ENCODE results near the gene ANO9.

ANO9 gene

DNA sequence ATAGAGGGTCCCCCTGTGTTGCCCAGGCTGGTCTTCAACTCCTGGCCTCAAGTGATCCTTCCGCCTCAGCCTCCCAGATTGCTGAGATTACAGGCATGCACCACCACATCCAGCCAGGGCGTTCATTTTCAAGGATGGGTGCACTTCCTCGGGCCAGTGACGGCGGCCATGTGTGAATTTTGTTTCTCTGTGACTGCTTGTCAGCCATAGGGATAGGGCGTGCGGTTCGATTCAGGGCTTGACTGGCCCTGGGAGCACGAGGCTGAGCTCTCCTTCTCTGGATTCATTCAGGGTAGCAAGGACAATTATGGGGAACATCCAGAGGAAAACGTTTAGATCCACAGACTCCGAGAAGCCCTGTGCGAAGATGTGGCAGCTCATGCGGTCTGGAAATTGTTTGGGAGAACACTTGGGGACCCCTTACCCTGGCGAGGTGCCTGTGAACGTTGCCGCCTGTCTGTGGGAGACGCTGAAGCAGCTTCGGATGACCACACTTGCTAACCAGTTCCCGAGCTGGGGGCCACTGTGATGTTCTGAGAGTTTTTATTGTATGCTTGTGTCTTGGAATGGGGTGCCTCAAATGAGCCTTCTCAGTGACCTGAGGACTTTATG, 11.2 kb upstream of the ANO9 start:
- FAIRE-seq (no peak), DNase-seq (ENCODE audit: insufficient read length, low spot score) (no peak)
- TF ChIP-seq POLR2A (IDR thresholded peaks at IDR 0.05; ENCODE audit: low read depth, low read length) = no peak

DNA sequence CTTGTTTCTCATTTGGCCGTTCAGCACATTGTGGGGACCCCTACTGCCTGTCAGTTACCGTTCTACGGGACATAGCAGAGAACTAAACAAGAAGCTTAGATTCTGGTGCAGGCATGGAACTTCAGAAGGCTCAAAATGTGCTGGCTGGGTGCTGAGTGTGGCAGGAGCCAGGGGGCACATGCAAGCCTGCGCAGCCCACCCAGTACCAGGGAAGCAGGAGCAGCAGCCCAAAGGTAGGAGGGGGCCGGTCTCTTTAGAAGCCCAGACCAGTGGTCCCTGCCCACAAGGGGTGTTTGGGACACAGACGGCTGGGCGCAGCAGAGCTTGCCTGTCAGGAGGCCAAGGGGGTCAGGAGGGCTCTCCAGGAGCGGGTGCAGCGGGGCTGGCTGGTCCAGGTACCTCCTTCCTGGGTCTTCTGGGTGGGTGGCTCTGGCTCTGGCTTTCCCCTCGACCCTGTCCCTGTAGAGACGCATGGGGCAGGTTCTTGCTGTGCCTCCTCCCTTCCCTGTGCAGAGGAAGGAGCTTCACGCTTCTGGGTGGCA, 10.5 kb upstream of the ANO9 start:
- DNase-seq (ENCODE audit: insufficient read length, low spot score) = no peak
- FAIRE-seq = no peak

DNA sequence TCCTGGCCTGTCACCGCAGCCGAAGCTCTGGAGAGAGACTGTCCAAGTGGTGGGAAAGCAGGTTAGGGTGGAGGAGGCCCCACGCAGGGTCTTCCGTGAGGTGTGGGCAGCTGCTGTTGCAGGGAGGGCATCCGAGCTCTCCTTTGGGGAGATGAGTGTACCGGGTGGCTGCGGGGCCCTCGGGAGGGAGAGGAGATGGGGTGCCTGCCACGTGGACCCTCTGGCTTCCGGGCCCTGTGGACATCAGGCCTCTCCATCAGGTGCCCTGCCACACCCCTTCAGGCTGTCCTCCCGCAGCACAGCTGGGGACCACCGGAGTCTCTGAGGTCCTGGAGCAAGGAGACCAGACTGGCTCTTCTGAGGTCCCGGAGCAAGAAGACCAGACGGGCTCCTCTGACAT, 9.9 kb upstream of the ANO9 start:
- no peak for DNase-seq (ENCODE audit: insufficient read length, low spot score)
- TF ChIP-seq POLR2A (IDR thresholded peaks at IDR 0.05; ENCODE audit: low read depth, low read length) = no peak
- FAIRE-seq = no peak

More for the DNA sequence above, 10.5 kb upstream of the ANO9 start:
- TF ChIP-seq POLR2A (IDR thresholded peaks at IDR 0.05; ENCODE audit: low read depth, low read length) = no peak

DNA sequence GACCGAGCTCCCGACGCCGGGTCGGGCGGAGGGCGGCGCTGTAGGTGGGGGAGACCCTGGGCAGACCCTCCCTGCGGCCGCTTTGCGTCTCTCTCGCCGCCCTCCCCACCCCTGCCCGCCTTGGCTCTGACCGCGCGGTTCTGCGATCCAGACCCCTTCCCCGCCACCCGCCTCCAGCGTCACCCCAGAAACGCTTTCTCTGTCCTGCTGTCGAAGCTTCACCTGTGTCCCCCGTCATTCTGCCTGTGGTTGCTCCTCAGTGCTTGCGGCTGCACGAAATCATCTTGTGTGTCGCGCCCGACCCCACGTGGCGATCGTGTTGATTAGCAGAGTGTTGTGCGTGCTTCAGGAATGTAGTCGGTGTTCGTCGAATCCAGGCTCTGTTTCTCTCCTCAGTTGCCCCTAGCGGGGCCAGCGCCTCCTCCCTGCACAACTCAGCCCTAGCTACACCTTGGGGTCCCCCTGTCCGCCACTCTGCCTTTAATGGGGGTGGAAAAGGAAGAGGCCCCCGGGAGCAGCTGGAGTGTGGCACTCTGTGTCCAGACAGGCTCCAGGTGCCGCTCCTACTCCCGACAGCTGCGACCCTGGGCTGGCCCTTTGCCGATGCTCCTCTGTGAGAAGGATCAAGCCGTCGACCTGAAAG, 9.1 kb upstream of the ANO9 start:
- no peak for FAIRE-seq

DNA sequence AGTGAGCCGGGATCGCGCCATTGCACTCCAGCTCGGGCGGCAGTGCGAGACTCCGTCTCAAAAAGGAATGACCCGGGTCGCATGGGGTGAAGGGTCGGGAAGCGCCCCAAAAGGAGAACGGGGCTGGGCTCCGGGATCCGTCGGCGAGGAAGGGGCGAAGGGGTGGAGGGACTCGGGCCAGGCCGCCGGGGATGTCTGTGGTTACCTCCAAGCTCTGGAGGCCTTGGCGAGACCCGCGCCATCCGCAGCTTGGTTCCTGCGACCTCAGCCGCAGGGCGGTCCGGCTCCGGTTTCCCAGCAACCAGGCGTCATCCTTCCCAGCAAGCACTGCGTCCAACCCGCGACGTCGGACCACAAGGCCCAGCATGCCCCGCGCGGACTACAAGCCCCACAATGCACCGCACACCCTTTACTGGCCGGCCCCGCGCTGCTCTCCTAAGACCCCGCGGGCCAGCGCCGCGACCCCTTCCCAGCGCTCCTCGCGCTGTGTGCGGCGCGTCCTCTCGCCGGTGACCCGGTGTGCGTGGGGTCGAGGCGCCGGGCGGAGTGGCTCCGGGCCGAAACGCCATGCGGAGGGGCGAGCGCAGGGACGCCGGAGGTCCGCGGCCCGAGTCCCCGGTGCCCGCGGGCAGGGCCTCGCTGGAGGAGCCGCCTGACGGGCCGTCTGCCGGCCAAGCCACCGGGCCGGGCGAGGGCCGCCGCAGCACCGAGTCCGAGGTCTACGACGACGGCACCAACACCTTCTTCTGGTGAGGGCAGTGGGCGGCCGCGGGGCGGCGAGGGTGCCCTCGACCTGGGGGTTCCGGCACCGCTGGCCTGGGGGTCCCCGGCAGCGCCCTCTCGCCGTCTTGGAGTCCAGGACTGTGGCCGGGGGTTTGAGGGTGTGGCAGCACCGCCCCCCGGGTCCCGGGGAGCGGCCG, 8.3 kb upstream of the ANO9 start, which contains the start of gene PTDSS2:
PTDSS2 (plus strand) TSS at position 391 of the 920 bp plus-strand sequence; CDS start at position 568, 177 bp downstream.
- FAIRE-seq (no peak), DNase-seq (ENCODE audit: insufficient read length, low spot score) (peak; percentile 94)
- peak; percentile 62 for TF ChIP-seq POLR2A (IDR thresholded peaks at IDR 0.05; ENCODE audit: low read depth, low read length)

More for the DNA sequence above, 9.1 kb upstream of the ANO9 start:
- DNase-seq (ENCODE audit: insufficient read length, low spot score) = peak; percentile 68
- TF ChIP-seq POLR2A (IDR thresholded peaks at IDR 0.05; ENCODE audit: low read depth, low read length) = no peak

DNA sequence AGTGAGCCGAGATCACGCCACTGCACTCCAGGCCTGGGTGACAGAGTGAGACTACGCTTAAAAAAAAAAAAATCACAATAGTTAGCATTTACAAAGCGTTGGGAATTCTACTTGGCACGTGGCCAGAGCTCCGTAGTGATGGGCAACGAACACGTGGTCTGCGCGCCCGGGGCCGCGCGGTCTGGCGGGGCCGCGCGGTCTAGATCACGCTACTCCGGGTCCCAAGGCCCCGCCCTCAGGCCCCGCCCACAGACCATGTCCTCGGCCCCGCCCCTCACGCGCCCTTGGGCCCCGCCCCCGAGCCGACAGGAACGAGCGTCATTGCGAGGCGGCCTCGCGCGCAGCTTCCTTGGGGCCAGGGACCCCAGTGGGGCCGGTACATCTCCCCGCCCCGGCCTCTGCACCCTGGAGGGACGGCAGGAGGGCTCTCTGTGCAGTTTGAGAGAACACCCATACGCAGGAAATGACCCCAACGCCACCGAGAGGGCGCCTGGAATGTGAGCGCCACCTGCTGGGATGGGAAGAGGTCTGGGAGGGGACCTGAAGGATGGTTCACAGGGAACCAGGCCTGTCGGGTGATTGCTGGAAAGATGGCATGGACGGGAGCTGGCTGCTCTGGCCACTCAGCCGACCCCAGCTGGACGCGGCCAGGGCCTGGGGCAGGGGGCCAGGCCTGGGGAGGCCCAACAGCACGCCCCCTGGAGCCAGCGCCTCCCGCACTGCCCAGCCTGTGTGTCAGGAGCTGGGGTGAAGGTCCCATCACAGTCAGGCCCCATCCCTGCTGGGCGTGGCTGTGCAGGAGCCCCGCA, 6.3 kb upstream of the ANO9 start:
- DNase-seq (ENCODE audit: insufficient read length, low spot score) (peak; percentile 95), FAIRE-seq (no peak)
- peak; percentile 56 for TF ChIP-seq POLR2A (IDR thresholded peaks at IDR 0.05; ENCODE audit: low read depth, low read length)

DNA sequence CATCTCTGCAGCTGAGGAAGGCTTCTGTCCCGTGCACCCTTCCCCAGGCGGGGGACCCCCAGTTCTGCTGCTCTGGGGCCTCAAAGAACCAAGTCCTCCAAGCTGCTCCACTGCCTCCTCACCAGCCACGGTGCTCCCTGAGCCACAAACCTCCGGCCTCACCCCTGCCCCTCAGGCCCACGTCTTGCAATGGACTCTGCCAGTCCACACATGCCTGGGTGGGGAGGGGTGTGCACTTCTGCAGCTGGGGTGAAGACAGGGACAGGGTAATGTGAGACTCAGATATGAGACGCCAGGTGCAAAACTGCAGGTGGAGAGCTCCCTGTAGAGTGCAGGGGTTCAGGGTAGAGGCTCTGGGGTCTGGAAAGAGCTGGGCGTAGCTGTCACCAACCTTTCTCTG, 5.1 kb upstream of the ANO9 start:
- no peak for TF ChIP-seq POLR2A (IDR thresholded peaks at IDR 0.05; ENCODE audit: low read depth, low read length)
- FAIRE-seq (no peak), DNase-seq (ENCODE audit: insufficient read length, low spot score) (no peak)

DNA sequence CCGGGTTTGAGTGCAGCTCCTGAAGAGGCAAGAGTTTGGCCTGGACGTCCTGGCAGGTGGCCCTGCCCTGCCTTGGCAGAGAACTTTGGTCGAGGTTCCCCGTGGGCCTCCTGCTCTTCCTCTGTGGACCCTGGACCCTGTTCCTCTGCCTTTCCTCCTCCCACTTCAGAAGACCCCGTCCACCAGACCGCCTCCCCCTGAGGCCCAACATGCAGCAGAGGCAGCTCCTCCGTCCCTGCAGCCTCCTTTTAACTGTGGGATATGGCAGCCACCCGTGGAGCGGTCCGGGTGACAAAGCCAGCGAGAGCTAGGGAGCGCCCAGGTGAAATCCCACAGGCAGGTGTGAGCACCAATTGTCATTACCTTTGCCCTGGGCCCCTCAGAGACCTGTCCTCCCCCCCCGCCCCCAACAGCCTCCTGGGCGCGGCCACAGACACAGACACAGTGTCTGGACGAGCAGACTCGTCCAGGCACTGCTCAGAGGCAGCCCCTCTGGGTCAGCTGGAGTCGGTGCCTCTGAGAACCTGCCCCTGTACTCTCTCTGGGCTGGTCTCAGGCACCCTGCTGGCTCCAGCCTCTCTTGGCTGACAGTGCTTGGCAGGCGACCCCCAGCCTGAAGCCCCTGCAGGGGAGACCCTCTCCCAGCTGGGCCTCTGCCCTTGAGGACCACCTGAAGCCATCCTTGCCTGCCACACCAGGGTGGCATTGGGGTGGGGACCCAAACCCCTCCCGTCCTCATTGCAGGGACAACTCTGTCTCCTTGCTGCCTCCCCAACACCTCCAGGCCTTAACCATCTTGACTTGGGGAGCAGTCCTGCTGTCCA, 4.2 kb upstream of the ANO9 start:
- FAIRE-seq = no peak
- DNase-seq (ENCODE audit: insufficient read length, low spot score) = no peak
- TF ChIP-seq POLR2A (IDR thresholded peaks at IDR 0.05; ENCODE audit: low read depth, low read length) = no peak

DNA sequence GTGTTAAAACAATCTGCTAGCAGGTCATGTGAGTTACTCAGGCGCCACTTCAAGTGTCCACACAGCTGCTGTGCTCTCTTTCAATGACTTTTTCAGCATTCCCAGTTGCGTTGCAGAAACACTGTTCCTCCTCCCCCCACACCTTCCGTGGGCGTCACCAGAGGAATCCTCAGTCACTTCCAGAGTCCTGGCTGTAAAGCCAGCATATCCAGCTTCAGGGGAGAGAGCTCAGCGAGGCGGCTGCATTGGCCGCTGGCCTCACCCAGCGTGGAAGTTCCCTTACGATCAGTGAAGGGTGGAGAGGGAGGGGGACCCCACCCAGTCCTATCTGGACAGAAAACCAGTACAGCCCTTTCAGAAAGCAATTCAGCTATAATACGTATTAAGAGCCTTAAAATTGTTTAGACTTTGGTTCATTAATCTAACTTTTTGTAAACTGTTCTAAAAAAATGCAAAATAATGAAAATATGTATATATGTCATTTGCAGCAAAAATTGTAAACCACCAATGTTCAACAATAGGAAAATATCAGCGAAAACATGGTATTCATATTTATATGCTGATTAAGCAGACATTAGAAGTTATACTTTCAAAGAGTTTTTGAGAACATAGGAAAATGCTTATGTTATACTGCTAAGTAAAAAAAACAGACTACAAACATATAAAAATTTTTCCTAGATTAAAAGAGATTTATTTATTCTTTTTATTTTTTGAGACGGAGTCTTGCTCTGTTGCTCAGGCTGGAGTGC, 2.8 kb upstream of the ANO9 start:
- TF ChIP-seq POLR2A (IDR thresholded peaks at IDR 0.05; ENCODE audit: low read depth, low read length) = no peak
- DNase-seq (ENCODE audit: insufficient read length, low spot score) (peak; percentile 67), FAIRE-seq (no peak)

DNA sequence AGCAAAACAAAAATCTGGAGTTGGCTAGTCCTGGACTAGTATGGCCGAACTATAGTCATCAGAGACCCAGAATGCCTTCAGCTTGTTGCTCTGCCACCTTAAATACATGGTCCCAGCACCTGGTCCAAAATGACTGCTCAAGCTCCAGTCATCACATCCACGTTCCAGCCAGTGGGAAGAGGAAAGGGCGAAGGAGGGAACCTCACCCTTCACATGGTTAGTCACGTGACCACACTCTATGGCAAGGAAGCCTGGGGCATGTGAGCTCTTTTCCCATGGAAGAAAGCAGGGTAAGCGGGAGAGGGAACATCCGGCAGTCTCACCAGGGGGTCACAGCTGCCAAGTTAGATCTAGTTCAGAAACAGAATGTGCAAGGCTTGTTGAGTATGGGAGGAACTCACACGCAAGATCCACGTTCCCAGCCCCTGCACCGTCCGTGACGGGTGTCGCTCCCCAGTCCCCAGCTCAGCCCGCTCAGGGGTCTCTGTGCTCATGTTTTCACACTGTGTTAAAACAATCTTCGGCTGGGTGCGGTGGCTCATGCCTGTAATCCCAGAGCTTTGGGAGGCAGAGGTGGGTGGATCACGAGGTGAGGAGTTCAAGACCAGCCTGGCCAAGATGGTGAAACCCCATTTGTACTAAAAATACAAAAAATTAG, 1.9 kb upstream of the ANO9 start:
- TF ChIP-seq POLR2A (IDR thresholded peaks at IDR 0.05; ENCODE audit: low read depth, low read length) = no peak
- DNase-seq (ENCODE audit: insufficient read length, low spot score) = no peak
- FAIRE-seq = no peak

DNA sequence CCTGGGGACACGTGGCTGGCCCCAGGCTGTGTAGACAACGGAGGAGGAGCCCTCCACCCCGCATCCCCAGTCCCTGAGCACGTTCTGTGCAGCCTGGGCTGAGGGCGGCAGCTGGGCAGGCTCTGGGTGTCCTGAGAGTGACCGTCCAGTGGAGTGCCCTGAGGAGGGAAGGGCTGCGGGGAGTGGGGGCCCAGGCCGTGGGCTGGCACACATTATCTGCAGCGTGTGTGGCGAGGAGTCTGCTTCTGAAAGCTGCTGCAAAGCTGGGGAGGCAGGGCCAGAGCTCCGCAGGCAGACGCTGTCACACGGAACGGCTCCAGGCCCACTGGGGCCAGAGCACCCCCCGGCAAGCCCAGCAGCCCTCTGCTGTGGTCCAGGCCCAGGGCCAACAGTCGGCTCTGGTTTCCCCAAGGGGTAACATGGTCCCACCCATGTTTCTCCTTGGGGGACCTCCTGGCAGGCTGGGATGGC, 835 bp upstream of the ANO9 start:
- no peak for DNase-seq (ENCODE audit: insufficient read length, low spot score)
- FAIRE-seq = no peak
- TF ChIP-seq POLR2A (IDR thresholded peaks at IDR 0.05; ENCODE audit: low read depth, low read length) = no peak
